HG02642 (cell line): ENCODE results near the gene CLECL1.

Source experiments
- ATAC-seq: cut with Tn5 transposase; IDR thresholded peaks from one replicate; pipeline ENCODE4 v1.9.1; 2021; ENCODE audit warnings: mild to moderate bottlenecking; ENCODE audit not compliant: unreplicated experiment, poor library complexity

The CLECL1 gene

GRCh38 chr12:9732921-9733461 is at the start of gene CLECL1:
CLECL1 (minus strand) TSS chr12:9733097.
- peak; percentile 42 for ATAC-seq

- ATAC-seq, result no peak
Observed at GRCh38 chr12:9781360-9781759, 48.5 kb upstream of the CLECL1 start.

GRCh38 chr12:9779209-9779608 is 46.3 kb upstream of the CLECL1 start:
- no peak for ATAC-seq

- no peak for ATAC-seq
Observed at GRCh38 chr12:9776781-9777180, 43.9 kb upstream of the CLECL1 start.

- ATAC-seq, result no peak
Observed at GRCh38 chr12:9773216-9773877, 40.5 kb upstream of the CLECL1 start.

- no peak for ATAC-seq
Observed at GRCh38 chr12:9763025-9763424, 30.1 kb upstream of the CLECL1 start.

GRCh38 chr12:9762369-9762768 is 29.5 kb upstream of the CLECL1 start:
- ATAC-seq, result no peak

GRCh38 chr12:9761419-9761781 is 28.5 kb upstream of the CLECL1 start:
- ATAC-seq, result no peak

- peak; percentile 31 for ATAC-seq
Observed at GRCh38 chr12:9760699-9761418, 28.0 kb upstream of the CLECL1 start, which contains the start of gene CD69. CD69 (minus strand) TSS chr12:9760901; CDS start chr12:9760820, 81 bp downstream.

- no peak for ATAC-seq
Observed at GRCh38 chr12:9760120-9760519, 27.2 kb upstream of the CLECL1 start.

- no peak for ATAC-seq
Observed at GRCh38 chr12:9759694-9760093, 26.8 kb upstream of the CLECL1 start.

GRCh38 chr12:9758119-9758518 is 25.2 kb upstream of the CLECL1 start:
- ATAC-seq, result no peak

GRCh38 chr12:9757433-9758025 is 24.6 kb upstream of the CLECL1 start:
- no peak for ATAC-seq

GRCh38 chr12:9756706-9757105 is 23.8 kb upstream of the CLECL1 start:
- no peak for ATAC-seq

GRCh38 chr12:9756170-9756569 is 23.3 kb upstream of the CLECL1 start:
- no peak for ATAC-seq

- ATAC-seq, result no peak
Observed at GRCh38 chr12:9755567-9755966, 22.7 kb upstream of the CLECL1 start.

- no peak for ATAC-seq
Observed at GRCh38 chr12:9755035-9755434, 22.1 kb upstream of the CLECL1 start.

GRCh38 chr12:9754099-9754927 is 21.4 kb upstream of the CLECL1 start:
- no peak for ATAC-seq

- no peak for ATAC-seq
Observed at GRCh38 chr12:9753498-9753897, 20.6 kb upstream of the CLECL1 start.

GRCh38 chr12:9753073-9753472 is 20.2 kb upstream of the CLECL1 start:
- no peak for ATAC-seq
